ES-I3 (cell line): ENCODE results near the gene GATAD2A.
"Not testable (repeated sequence)": the region's sequence is repeated elsewhere in the genome, so short reads cannot be mapped to it uniquely, and the experiment has no call there.

Experiments used
- H3K36me3 ChIP-seq: 2 replicates; pipeline ENCODE4 v1.6.1; 2013; ENCODE audit warnings: mild to moderate bottlenecking, low read length, control low read depth, moderate library complexity; ENCODE audit not compliant: insufficient read depth
- H3K4me1 ChIP-seq: 2 replicates; pipeline ENCODE4 v1.6.1; 2013; ENCODE audit warnings: mild to moderate bottlenecking, control low read depth, low read length; ENCODE audit not compliant: insufficient read depth
- H3K9ac ChIP-seq: 2 replicates; pipeline ENCODE4 v1.6.1; 2013; ENCODE audit warnings: low read depth, mild to moderate bottlenecking, low read length, moderate library complexity
- H3K9me3 ChIP-seq: 2 replicates; pipeline ENCODE4 v1.6.1; 2013; ENCODE audit warnings: mild to moderate bottlenecking, low read length, moderate library complexity; ENCODE audit not compliant: control insufficient read depth, insufficient read depth

GATAD2A gene

GRCh38 chr19:19404879-19405860, at the start of gene GATAD2A:
TSS of gene GATAD2A (plus strand) at chr19:19405675. CDS start at chr19:19465346, 59,671 bp downstream.
- Histone ChIP-seq H3K9me3 (no peaks in the 10 kb centered on the region), H3K4me1 (peaks cover 34% of the 10 kb centered on the region)

GRCh38 chr19:19356500-19356899, 49.0 kb upstream of the GATAD2A start:
- H3K9me3 ChIP-seq: no peaks in the 10 kb centered on the region
- H3K36me3 ChIP-seq: peaks cover 14% of the 10 kb centered on the region

More at GRCh38 chr19:19404879-19405860, at the start of gene GATAD2A:
- Histone ChIP-seq H3K9ac (peak within 1 kb of the TSS; percentile 56), H3K36me3 (no peaks in the 10 kb centered on the region; the same call in 1 of the 2 replicates)

GRCh38 chr19:19356901-19357566, 48.4 kb upstream of the GATAD2A start:
- Histone ChIP-seq H3K36me3 (peaks cover 14% of the 10 kb centered on the region), H3K9ac (no peak overlapping the region), H3K4me1 (no peaks in the 10 kb centered on the region), H3K9me3 (no peaks in the 10 kb centered on the region)

More at GRCh38 chr19:19356500-19356899, 49.0 kb upstream of the GATAD2A start:
- Histone ChIP-seq H3K9ac (no peak overlapping the region), H3K4me1 (no peaks in the 10 kb centered on the region)

GRCh38 chr19:19361075-19361594, 44.3 kb upstream of the GATAD2A start:
- H3K9ac ChIP-seq: no peak overlapping the region
- H3K4me1 ChIP-seq: peaks cover 3% of the 10 kb centered on the region; the same call in 1 of the 2 replicates

GRCh38 chr19:19362075-19362474, 43.4 kb upstream of the GATAD2A start:
- peaks cover 7% of the 10 kb centered on the region for H3K4me1 ChIP-seq
- no peaks in the 10 kb centered on the region for H3K9me3 ChIP-seq
- H3K36me3 ChIP-seq: no peaks in the 10 kb centered on the region
- no peak overlapping the region for H3K9ac ChIP-seq

More at GRCh38 chr19:19361075-19361594, 44.3 kb upstream of the GATAD2A start:
- Histone ChIP-seq H3K36me3 (peaks cover 7% of the 10 kb centered on the region; the same call in 1 of the 2 replicates), H3K9me3 (no peaks in the 10 kb centered on the region)

- H3K36me3 ChIP-seq: no peaks in the 10 kb centered on the region
- no peaks in the 10 kb centered on the region for H3K9me3 ChIP-seq
- no peak overlapping the region for H3K9ac ChIP-seq
- peaks cover 7% of the 10 kb centered on the region for H3K4me1 ChIP-seq
These were observed 38.8 kb upstream of the GATAD2A start for GRCh38 chr19:19366434-19367396.

GRCh38 chr19:19368087-19368486, 37.4 kb upstream of the GATAD2A start:
- Histone ChIP-seq H3K4me1 (peaks cover 7% of the 10 kb centered on the region), H3K9me3 (no peaks in the 10 kb centered on the region), H3K9ac (no peak overlapping the region)

GRCh38 chr19:19371059-19371458, 34.4 kb upstream of the GATAD2A start:
- no peaks in the 10 kb centered on the region for H3K9me3 ChIP-seq
- peaks cover 11% of the 10 kb centered on the region for H3K4me1 ChIP-seq
- no peak overlapping the region for H3K9ac ChIP-seq
- no peaks in the 10 kb centered on the region for H3K36me3 ChIP-seq

More at GRCh38 chr19:19368087-19368486, 37.4 kb upstream of the GATAD2A start:
- H3K36me3 ChIP-seq: no peaks in the 10 kb centered on the region

GRCh38 chr19:19372656-19373416, 32.6 kb upstream of the GATAD2A start:
- Histone ChIP-seq H3K4me1 (peaks cover 8% of the 10 kb centered on the region; the same call in 1 of the 2 replicates), H3K9ac (peak overlapping the region; percentile 29; the same call in 1 of the 2 replicates), H3K36me3 (no peaks in the 10 kb centered on the region), H3K9me3 (no peaks in the 10 kb centered on the region)

GRCh38 chr19:19379527-19379926, 25.9 kb upstream of the GATAD2A start:
- no peaks in the 10 kb centered on the region for H3K36me3 ChIP-seq
- H3K9me3 ChIP-seq: no peaks in the 10 kb centered on the region
- peaks cover 8% of the 10 kb centered on the region; the same call in 1 of the 2 replicates for H3K4me1 ChIP-seq
- no peak overlapping the region for H3K9ac ChIP-seq

- not testable (repeated sequence) for H3K36me3 ChIP-seq, H3K9me3 ChIP-seq, H3K4me1 ChIP-seq, H3K9ac ChIP-seq
These were observed 25.2 kb upstream of the GATAD2A start for GRCh38 chr19:19380316-19380715.

GRCh38 chr19:19381007-19381926, 24.2 kb upstream of the GATAD2A start:
- no peaks in the 10 kb centered on the region for H3K36me3 ChIP-seq
- H3K9me3 ChIP-seq: no peaks in the 10 kb centered on the region
- no peak overlapping the region for H3K9ac ChIP-seq
- no peaks in the 10 kb centered on the region; the same call in 1 of the 2 replicates for H3K4me1 ChIP-seq
